Ishikawa (cell line): ENCODE results near the gene SF3B3.

ENCODE experiments used
- CEBPB ChIP-seq: IDR thresholded peaks from 2 replicates; pipeline ENCODE4 v1.6.1; 2012
- CREB1 ChIP-seq: IDR thresholded peaks from 2 replicates; pipeline ENCODE4 v1.6.1; 2012; ENCODE audit warnings: low read depth
- EGR1 ChIP-seq: IDR thresholded peaks from 2 replicates; pipeline ENCODE4 v1.6.1; 2012
- EP300 ChIP-seq: IDR thresholded peaks from 2 replicates; pipeline ENCODE4 v1.6.1; 2012; ENCODE audit warnings: borderline replicate concordance
- FOXM1 ChIP-seq: IDR thresholded peaks from 2 replicates; pipeline ENCODE4 v1.6.1; 2012; ENCODE audit warnings: low read depth, borderline replicate concordance
- MAX ChIP-seq: IDR thresholded peaks from 2 replicates; pipeline ENCODE4 v1.6.1; 2012
- NFIC ChIP-seq: IDR thresholded peaks from 2 replicates; pipeline ENCODE4 v1.6.1; 2012
- RAD21 ChIP-seq: IDR thresholded peaks from 2 replicates; pipeline ENCODE4 v1.6.1; 2012; ENCODE audit warnings: low read depth
- REST ChIP-seq: IDR thresholded peaks from 2 replicates; pipeline ENCODE4 v1.6.1; 2012; ENCODE audit warnings: low read depth, mild to moderate bottlenecking
- TAF1 ChIP-seq: IDR thresholded peaks from 2 replicates; pipeline ENCODE4 v1.6.1; 2012; ENCODE audit warnings: low read depth, mild to moderate bottlenecking
- TCF12 ChIP-seq: IDR thresholded peaks from 2 replicates; pipeline ENCODE4 v1.6.1; 2012; ENCODE audit warnings: low read depth
- TEAD4 ChIP-seq: IDR thresholded peaks from 2 replicates; pipeline ENCODE4 v1.6.1; 2012
- USF1 ChIP-seq: IDR thresholded peaks from 2 replicates; pipeline ENCODE4 v1.6.1; 2012
- YY1 ChIP-seq: IDR thresholded peaks from 2 replicates; pipeline ENCODE4 v1.6.1; 2012; ENCODE audit warnings: low read depth
- ZBTB7A ChIP-seq: IDR thresholded peaks from 2 replicates; pipeline ENCODE4 v1.6.1; 2012; ENCODE audit warnings: low read depth

The SF3B3 gene

GRCh38 chr16:70512456-70512855, 11.2 kb upstream of the SF3B3 start:
- TF ChIP-seq REST (no peak), RAD21 (no peak), CEBPB (no peak), MAX (no peak), USF1 (no peak), TAF1 (no peak), TEAD4 (no peak), FOXM1 (no peak), TCF12 (no peak), CREB1 (no peak), EGR1 (no peak), ZBTB7A (no peak), EP300 (no peak), NFIC (no peak), YY1 (no peak)

- no peak for TF ChIP-seq RAD21
- TF ChIP-seq USF1 = no peak
- no peak for TF ChIP-seq REST
- TF ChIP-seq MAX = no peak
- no peak for TF ChIP-seq FOXM1
- TF ChIP-seq TCF12 = no peak
- TF ChIP-seq YY1 = no peak
- TF ChIP-seq TEAD4 = no peak
- TF ChIP-seq EP300 = no peak
- TF ChIP-seq EGR1 = no peak
- no peak for TF ChIP-seq CEBPB
- no peak for TF ChIP-seq ZBTB7A
- no peak for TF ChIP-seq CREB1
- no peak for TF ChIP-seq NFIC
- no peak for TF ChIP-seq TAF1
Measured at GRCh38 chr16:70520612-70521297, 2.9 kb upstream of the SF3B3 start.

- TF ChIP-seq RAD21 = no peak
- no peak for TF ChIP-seq REST
- no peak for TF ChIP-seq FOXM1
- no peak for TF ChIP-seq CREB1
- TF ChIP-seq USF1 = no peak
- TF ChIP-seq NFIC = no peak
- no peak for TF ChIP-seq CEBPB
- TF ChIP-seq YY1 = no peak
- no peak for TF ChIP-seq EP300
- TF ChIP-seq MAX = no peak
- no peak for TF ChIP-seq ZBTB7A
- no peak for TF ChIP-seq TAF1
- TF ChIP-seq TEAD4 = no peak
- TF ChIP-seq EGR1 = no peak
Measured at GRCh38 chr16:70522216-70523075, 1.2 kb upstream of the SF3B3 start.
